ENCODE data around the gene GCLM.
A peak's percentile ranks its signal among the peaks of the same experiment; 100 is the strongest.
"Not testable (repeated sequence)": the region's sequence is repeated elsewhere in the genome, so short reads cannot be mapped to it uniquely, and the experiment has no call there.

The GCLM gene

GRCh38 chr1:93882269-93882668, 27.0 kb downstream of the GCLM start:
- DNase-seq, result no peak

DNA sequence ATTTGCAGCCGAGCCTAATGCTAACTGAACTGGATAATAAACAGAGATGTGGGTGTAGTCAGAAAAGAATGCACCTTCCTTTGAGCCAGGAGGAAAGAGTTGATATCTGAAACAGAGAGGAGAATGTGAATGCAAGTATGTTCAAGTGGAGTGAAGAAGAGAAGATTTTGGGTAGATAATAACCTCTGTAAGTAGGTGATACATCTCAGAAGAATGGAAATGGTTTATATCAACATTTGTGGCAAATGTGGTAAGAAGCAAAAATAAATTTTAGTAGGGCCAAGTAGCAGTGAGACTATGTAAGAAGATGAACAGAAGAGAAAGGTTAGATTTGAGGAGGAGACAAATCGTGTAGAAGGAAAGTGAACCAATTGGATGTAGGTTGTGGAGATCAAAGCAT, 28.5 kb downstream of the GCLM start:
- no peak for DNase-seq

GRCh38 chr1:93878889-93879586, 30.2 kb downstream of the GCLM start, which contains the start of gene DNTTIP2:
DNTTIP2 (minus strand) TSS chr1:93879206; CDS start chr1:93879148, 58 bp downstream.
- DNase-seq, result no peak

DNA sequence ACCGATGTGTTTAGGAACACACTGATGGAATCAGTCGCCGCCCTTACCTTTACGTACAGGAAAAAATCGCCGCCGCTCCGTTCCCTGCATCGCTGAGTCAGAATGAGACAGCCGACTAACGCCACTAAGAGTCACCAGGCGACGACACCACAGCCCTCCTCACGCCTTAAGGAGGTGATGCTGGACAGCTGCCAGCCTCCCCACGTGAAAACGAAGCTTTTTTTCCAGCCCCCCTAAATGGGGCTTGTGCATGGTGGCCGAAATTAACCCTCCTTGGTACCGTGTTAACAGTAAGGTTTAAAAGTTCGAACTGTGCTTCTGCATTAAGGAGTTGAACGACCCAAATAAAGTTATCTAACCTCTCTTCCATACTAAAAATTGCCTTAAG, 30.7 kb downstream of the GCLM start:
- no peak for DNase-seq

DNA sequence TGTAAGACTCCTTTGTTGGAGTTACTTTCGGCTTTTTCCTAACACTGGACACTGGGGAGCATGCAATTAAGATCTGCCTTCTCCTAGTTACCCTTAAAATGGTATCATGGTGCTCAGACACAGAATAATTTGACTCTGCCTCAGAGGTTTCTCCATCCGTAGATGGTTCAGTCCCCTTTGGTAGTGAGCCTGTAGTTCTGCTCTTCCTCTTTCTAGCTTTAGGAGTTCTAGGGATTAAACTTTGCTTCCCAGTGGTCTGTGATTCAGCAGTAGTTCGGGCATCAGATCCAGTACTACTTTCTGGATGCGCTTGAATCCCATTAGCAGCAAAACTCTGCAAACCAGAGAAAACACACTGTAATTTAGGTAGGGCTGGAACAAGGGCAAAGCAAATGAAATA, 31.7 kb downstream of the GCLM start:
- DNase-seq, result no peak

DNA sequence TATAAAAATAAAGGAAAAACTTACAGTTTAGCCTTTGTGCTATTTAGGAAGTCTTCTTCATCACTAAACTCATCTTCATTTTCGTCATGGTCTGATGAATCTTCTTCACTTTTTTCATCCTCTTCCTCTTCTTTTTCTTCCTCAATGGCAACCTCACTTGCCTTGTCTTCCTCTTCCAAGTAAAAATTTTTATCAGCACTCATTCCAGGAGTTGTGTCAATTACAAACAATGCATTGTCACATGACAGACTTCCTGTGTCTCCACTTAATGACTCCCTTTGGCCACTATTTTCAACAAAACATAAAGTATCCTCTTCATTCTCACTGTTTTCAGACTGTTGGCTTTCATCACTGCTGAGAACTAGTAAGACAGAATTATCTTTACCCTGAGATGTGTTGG, 33.0 kb downstream of the GCLM start:
- no peak for DNase-seq

DNA sequence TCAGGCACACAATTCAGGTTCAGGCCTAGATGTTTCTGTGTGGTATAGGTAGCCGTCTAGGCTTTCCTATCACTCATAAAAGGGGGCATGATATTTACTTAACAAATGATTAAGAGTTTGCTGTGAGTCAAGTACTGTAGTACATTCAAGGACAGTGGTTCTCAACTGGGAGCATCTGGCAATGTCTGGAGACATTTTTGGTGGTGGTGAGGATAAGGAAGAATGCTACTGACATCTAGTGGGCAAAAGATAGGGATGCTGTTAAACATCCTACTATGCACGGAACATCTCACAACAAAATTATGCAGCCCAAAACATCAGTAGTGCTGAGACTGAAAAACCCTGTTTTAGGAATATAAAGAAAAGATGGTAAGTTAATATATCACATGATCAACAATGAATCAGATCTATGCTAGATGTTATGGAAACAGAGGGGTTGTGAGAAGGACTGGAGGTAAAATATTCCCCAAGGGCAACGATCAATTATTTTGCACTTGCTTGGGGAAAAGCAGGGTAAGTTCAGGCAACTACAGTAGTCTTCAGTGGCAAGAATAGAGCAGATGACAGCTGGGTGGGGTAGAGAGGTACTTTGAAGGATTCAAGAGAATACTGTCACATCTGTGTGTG, 35.1 kb downstream of the GCLM start:
- DNase-seq, result no peak

DNA sequence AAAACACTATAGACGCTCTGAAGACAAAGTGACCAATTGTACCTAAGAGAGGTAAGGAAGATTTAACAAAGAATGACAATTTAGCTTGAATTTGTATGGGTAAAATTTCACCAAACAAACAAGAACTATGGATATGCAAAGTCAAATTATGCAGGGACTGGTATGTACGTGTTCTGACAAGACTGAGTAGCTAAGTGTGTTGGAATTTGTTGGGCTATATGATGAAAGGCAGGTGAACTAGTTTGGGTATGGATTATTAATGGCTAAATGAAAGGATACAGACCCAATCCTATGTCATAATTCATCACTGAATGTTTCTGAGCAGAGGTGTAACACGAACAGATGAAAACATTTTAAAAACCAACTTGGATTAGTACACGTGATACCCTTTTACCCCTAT, 37.9 kb downstream of the GCLM start:
- no peak for DNase-seq

- no peak for DNase-seq
Measured at GRCh38 chr1:93869653-93870052, 39.6 kb downstream of the GCLM start.

GRCh38 chr1:93868492-93868891, 40.7 kb downstream of the GCLM start:
- DNase-seq, result not testable (repeated sequence)

DNA sequence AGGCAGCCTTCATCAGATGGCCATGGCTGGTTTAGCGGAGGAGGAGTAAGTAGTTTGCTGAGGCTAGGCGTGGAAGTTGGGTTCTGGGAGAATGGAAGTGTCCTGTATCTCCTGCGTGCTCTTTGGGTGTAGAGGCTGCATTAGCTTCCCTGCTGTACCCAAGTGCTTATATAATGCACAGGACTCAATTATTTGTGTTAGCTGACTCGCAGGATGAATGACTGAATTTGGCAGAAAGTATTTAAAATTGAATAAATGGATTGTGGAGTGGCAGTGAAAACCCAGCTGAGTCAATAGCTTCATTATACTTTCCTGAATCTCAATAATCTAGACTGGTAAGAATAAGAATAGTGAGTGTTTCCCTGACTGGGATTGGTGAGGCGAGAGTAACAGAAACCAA, 44.0 kb downstream of the GCLM start:
- DNase-seq, result no peak

DNA sequence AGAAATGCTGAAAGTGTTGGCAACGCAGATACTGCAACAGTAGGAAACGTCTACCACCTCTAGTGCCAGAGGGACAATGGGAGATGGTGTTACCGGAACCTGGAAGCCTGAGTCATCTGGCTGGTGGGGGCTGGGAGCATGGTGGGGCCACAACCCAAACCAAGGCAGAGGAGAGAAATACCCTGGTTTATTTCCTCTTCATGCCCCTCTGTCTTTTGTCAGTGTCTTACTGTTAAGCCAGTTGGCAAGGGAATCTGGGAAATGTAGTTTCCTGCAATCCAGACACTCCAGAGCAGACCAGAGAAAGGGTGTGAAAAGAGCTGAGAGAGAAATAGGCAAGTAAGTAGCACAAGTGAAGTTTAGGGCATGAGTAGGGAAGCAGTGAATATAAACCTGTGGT, 45.1 kb downstream of the GCLM start:
- DNase-seq, result no peak

DNA sequence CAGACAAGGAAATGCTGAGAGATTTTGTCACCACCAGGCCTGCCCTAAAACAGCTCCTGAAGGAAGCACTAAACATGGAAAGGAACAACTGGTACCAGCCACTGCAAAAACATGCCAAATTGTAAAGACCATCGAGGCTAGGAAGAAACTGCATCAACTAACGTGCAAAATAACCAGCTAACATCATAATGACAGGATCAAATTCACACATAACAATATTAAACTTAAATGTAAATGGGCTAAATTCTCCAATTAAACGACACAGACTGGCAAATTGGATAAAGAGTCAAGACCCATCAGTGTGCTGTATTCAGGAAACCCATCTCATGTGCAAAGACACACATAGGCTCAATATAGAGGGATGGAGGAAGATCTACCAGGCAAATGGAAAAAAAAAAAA, 51.6 kb downstream of the GCLM start:
- DNase-seq, result not testable (repeated sequence)

DNA sequence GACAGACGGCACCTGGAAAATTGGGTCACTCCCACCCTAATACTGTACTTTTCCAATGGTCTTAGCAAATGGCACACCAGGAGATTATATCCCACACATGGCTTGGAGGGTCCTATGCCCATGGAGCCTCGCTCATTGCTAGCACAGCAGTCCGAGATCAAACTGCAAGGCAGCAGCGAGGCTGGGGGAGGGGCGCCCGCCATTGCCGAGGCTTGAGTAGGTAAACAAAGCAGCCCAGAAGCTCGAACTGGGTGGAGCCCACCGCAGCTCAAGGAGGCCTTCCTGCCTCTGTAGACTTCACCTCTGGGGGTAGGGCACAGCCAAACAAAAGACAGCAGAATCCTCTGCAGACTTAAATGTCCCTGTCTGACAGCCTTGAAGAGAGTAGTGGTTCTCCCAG, 53.2 kb downstream of the GCLM start:
- not testable (repeated sequence) for DNase-seq

DNA sequence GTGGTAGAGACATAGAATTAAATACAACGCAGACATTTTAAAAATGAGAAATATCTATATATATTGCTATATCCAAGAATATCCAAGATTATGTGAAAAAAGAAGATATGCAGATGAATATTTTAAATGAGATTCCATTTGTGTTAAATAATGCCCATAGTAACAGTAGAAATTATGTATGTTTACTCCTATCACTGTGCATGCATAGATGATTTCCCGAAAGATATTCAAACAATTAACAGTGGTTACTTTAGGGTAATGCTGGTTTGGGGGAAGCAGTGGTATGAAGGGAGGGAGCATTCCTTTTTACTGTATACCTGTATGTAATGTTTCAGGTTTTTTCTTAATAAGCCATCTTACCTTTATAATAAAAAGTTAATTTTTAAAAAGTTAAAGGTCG, 55.3 kb downstream of the GCLM start:
- no peak for DNase-seq

GRCh38 chr1:93851878-93852277, 57.4 kb downstream of the GCLM start:
- no peak for DNase-seq

DNA sequence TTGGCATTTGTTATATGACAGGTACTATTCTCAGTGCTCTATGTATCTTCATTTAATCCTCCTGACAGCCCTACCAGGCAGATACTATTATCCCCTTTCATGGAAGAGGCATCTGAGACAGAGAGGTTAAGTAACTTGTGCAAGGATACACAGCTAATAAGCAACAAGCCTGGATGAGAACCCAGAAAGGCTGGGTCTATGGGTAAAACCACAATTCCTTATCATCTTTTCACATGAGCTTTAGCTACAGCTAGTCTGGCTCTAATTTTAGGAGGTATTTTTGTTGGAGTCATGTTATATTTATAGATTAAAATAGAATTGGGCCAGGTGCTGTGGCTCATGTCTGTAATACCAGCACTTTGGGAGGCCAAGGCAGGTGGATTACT, 57.9 kb downstream of the GCLM start:
- no peak for DNase-seq

- DNase-seq, result peak; percentile 16
Measured at GRCh38 chr1:93850687-93851326, 58.4 kb downstream of the GCLM start.

DNA sequence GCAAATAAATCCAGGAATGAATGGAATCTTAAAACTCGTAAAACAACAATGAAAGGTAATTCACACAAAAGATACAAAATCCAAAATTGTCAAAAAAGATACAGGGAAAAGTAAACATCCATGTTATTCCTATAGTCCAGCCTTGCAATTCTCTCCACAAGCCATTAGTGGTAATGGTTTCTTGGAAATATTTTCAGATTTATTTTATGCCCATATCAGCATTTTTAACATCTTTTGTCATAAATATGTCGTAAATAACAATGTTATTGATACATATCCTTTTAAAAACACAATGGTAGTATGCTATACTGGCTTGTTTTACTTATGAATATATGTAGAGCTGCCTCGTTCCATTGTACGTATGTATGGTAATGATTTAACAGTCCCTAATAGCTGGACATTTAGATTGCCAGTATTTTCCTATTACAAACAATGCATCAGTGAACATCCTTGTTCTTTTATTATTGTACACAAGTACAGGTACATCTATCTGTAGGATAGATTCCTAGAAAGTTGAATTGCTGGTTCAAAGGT, 60.8 kb downstream of the GCLM start:
- no peak for DNase-seq

DNA sequence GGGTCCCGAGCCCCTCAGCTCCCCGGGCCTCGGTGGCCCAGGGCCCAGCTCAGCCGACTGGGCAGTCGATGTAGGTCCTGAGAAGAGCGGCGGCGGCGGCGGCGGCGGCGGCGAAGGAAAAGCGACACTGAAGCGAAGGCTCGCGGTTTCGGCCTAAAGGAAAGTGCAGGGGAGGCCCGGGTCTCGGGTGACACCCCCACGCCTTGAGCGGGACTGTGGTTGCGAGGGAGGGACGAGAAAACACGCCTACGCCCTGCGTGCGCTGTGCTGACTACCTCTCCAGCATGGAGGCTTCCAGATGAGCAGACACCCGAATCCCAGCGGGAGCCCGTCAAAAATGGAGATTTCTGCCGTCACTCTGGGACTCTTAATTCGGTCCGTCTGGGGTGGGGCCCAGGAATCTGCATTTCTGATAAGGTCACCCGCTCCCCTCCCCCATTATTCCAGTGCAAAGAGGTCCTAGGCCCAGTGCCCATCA, 61.4 kb downstream of the GCLM start:
- DNase-seq, result no peak

GRCh38 chr1:93846992-93847810, 62.0 kb downstream of the GCLM start:
- DNase-seq, result peak; percentile 66

DNA sequence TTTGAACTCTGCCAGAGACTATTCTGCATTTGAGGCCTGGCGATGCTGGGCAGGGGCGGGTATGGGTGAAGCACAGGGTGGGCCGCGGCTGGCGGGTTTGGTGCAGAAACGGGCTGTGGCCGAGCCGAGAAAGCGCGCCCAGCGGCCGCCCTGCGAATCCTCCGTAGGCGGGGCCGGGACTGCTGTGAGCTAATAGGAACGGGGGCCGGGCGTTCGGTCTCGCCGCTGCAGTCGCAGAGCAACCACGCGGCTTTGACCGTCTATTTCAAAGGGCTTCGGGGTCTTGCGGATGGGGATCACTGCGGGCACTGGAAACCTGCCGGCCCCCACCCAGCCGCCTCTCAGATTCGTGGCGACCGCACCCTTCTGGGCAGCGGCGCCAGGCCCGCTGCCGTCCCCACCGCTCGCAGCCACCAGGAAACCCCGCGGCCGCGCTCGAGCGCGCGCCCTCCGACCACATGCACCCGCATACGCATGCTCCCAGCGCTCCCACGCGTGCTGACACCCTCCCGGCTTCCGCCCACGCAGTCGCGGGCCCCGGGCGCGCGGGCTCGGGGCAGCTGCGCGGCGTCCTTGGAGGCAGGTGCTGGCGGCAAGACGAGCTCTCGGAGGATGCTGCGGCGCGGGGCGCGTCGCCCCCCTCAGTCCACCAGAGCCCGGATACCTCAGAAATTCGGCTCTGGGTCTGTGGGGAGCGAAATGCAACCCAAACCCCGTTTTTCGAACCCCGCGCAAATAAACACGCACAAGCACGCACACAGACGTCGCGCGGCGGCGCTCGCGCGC, 62.8 kb downstream of the GCLM start:
- DNase-seq, result peak; percentile 27
